H1 (cell line): ENCODE measurements around the gene SP1. TPM values are rescaled to one million over a fixed set of nuclear protein-coding genes. Genes with fewer than 3 reads are reported as not detected.
A peak's percentile ranks its signal among the peaks of the same experiment; 100 is the strongest.

Experiments
- ATF3 ChIP-seq: IDR thresholded peaks from 2 replicates; pipeline ENCODE4 v1.6.1; 2011; ENCODE audit warnings: low read depth, mild to moderate bottlenecking, low read length; ENCODE audit not compliant: insufficient read depth
- CHD7 ChIP-seq: fragments of 300-600 bp; sonication (generic); IDR thresholded peaks from 2 replicates; pipeline ENCODE4 v1.7.1; 2012; ENCODE audit warnings: low read length, moderate library complexity, mild to moderate bottlenecking, inconsistent platforms; ENCODE audit not compliant: insufficient replicate concordance
- CTCF ChIP-seq, 3 experiments: IDR thresholded peaks; 1 replicate in 2 of 3; 2 replicates in 1 of 3; pipeline versions ENCODE4 v1.5.1 to v1.6.1; 2011; ENCODE audit warnings: low read length in 3 of 3, mild to moderate bottlenecking in 3 of 3, inconsistent platforms in 2 of 3, low read depth in 1 of 3, moderate library complexity in 1 of 3; ENCODE audit not compliant: insufficient read depth in 1 of 3; ENCODE audit errors: control extremely low read depth in 1 of 3
- PHF8 ChIP-seq: fragments of 200-600 bp; sonication (generic); conservative IDR thresholded peaks from 2 replicates; pipeline ENCODE4 v1.7.1; 2012; ENCODE audit warnings: low read depth, mild to moderate bottlenecking, inconsistent platforms, low read length, moderate library complexity
- SP2 ChIP-seq: IDR thresholded peaks from 2 replicates; pipeline ENCODE4 v1.6.1; 2012; ENCODE audit warnings: mild to moderate bottlenecking, low read length, inconsistent platforms
- SP4 ChIP-seq: IDR thresholded peaks from 2 replicates; pipeline ENCODE4 v1.6.1; 2012; ENCODE audit warnings: low read length, inconsistent platforms
- polyA plus RNA-seq, 7 experiments: library from polyadenylated mRNA; depleted of rRNA in 3 of 7; stranded (reverse) in 5 of 7; unstranded in 2 of 7; fragments of >200 nt in 5 of 7; fragments of 200-250 nt in 2 of 7; gene quantifications; 1 replicate in 5 of 7; 2 replicates in 1 of 7; 4 replicates in 1 of 7; pipeline versions ENCODE4 v1.2.1 to v1.2.3, GENCODE V29; 2011 to 2013; ENCODE audit warnings: missing spikeins in 2 of 7, mixed read lengths in 2 of 7
- total RNA-seq: library from RNA; stranded (reverse); fragmentation: NEBNext Ultra II Directional; extraction: Animal tissue kit (Norgen Biotek cat#: 25700); gene quantifications from 2 replicates; pipeline ENCODE4 v1.2.1, GENCODE V29; 2021

SP1 gene
- total and polyA plus RNA-seq, 2 of the 8 experiments (the other 6 are each of a cell fraction or from before 2014, with no cell fraction given): 50.7 to 75.2 TPM

GRCh38 chr12:53452159-53453077, 72.4 kb downstream of the SP1 start (continued):
- TF ChIP-seq PHF8 (peak; percentile 98), CTCF (IDR thresholded peaks at IDR 0.05; ENCODE audit: control extremely low read depth in 1 of 3, insufficient read depth in 1 of 3, low read depth in 1 of 3, low read length in 3 of 3) (peak in 1 of 3 experiments; percentile 33; a peak in 1 of 4 replicates), SP2 (no peak), ATF3 (no peak), SP4 (no peak), CHD7 (no peak)
